HepG2 (cell line): ENCODE results near the gene LGI1. TPM values are rescaled to one million over a fixed set of nuclear protein-coding genes. Genes with fewer than 3 reads are reported as not detected.

ENCODE experiments used
- ATAC-seq: fragments of 200-7000 bp; cut with Tn5 transposase; 3 replicates; pipeline ENCODE4 v1.9.1; 2020; ENCODE audit warnings: mild to moderate bottlenecking, moderate library complexity
- BruUV-seq: library from RNA; stranded (reverse); fragments of 400-500 nt; replicated peaks from 2 replicates; lab custom pipeline; 2021; lab: Mats Ljungman, UMichigan
- CTCF ChIA-PET: fragments of 300-600 bp; formaldehyde crosslinking; extraction: SDS; loops from one replicate; lab custom pipeline; 2021; ENCODE audit warnings: low total read pairs, inconsistent platforms, low intra/inter-chr PET ratio; lab: Yijun Ruan, JAX
- POLR2A ChIA-PET: fragments of 350-600 bp; sonication (Branson Sonifier 250); formaldehyde crosslinking; loops from one replicate; lab custom pipeline; 2020; ENCODE audit warnings: antibody characterized with exemption, inconsistent platforms; lab: Yijun Ruan, JAX
- DNase-seq: peaks from one replicate; pipeline ENCODE4 v3.0.0-alpha.2; 2015; ENCODE audit warnings: low spot score
- FAIRE-seq: peaks from 3 replicates; lab custom pipeline; 2011; peaks lifted over from hg19 to GRCh38; lab: Jason Lieb, UNC
- H2AFZ ChIP-seq: one replicate; pipeline ENCODE4 v1.6.1; 2011; ENCODE audit warnings: low read length, inconsistent platforms
- H3K27ac ChIP-seq: fragments of 300-600 bp; 3 replicates; pipeline ENCODE4 v1.8.0; 2011; ENCODE audit warnings: mixed run types, mild to moderate bottlenecking, mixed read lengths, low read length, inconsistent platforms; ENCODE audit not compliant: insufficient read depth; ENCODE audit errors: extremely low read length
- H3K27me3 ChIP-seq, 2 experiments: fragments of 200-600 bp in 1 of 2; 2 replicates in 1 of 2; 3 replicates in 1 of 2; pipeline versions ENCODE4 v1.6.0 to v1.8.0; 2011; ENCODE audit warnings: low read length in 2 of 2, mild to moderate bottlenecking in 2 of 2, moderate library complexity in 2 of 2, inconsistent platforms in 1 of 2; ENCODE audit not compliant: insufficient read depth in 2 of 2, control insufficient read depth in 1 of 2
- H3K36me3 ChIP-seq, 2 experiments: fragments of 200-600 bp in 1 of 2; replicated peaks in 1 of 2; 2 replicates in 1 of 2; 3 replicates in 1 of 2; pipeline versions ENCODE4 v1.5.1 to v1.8.0; 2011; ENCODE audit warnings: low read length in 2 of 2, inconsistent platforms in 1 of 2; ENCODE audit not compliant: insufficient read depth in 2 of 2, control insufficient read depth in 1 of 2
- H3K4me1 ChIP-seq: 2 replicates; pipeline ENCODE4 v1.5.1; 2012; ENCODE audit warnings: low read length, inconsistent platforms; ENCODE audit not compliant: insufficient read depth
- H3K4me2 ChIP-seq: 2 replicates; pipeline ENCODE4 v1.6.0; 2011; ENCODE audit warnings: low read depth, low read length, inconsistent platforms
- H3K4me3 ChIP-seq, 3 experiments: fragments of 200-600 bp in 1 of 3; sonication (generic), shearing (Covaris generic) in 1 of 3; replicated peaks in 1 of 3; 2 replicates each; pipeline ENCODE4 v1.5.1; 2011 to 2016; ENCODE audit warnings: low read length in 3 of 3, inconsistent platforms in 2 of 3, low read depth in 2 of 3, mild to moderate bottlenecking in 2 of 3, control low read depth in 1 of 3, mixed read lengths in 1 of 3; ENCODE audit not compliant: insufficient read depth in 1 of 3
- H3K79me2 ChIP-seq: one replicate; pipeline ENCODE4 v1.6.1; 2011; ENCODE audit warnings: low read length, inconsistent platforms; ENCODE audit not compliant: insufficient read depth
- H3K9ac ChIP-seq: 2 replicates; pipeline ENCODE4 v1.6.0; 2011; ENCODE audit warnings: mild to moderate bottlenecking, low read depth, low read length, inconsistent platforms; ENCODE audit not compliant: insufficient read depth
- H3K9me3 ChIP-seq: 2 replicates; pipeline ENCODE4 v1.5.1; 2012; ENCODE audit warnings: mild to moderate bottlenecking, low read length
- H4K20me1 ChIP-seq: 2 replicates; pipeline ENCODE4 v1.6.0; 2011; ENCODE audit warnings: inconsistent platforms, mild to moderate bottlenecking, low read length, moderate library complexity; ENCODE audit not compliant: insufficient read depth
- ATF3 ChIP-seq: sonication (generic); formaldehyde crosslinking; IDR thresholded peaks from 2 replicates; pipeline ENCODE4 v1.4.0; 2020; ENCODE audit warnings: missing genetic modification reagents
- HNRNPUL1 ChIP-seq: fragments of 200-400 bp; formaldehyde crosslinking; IDR thresholded peaks from 2 replicates; pipeline ENCODE4 v1.6.1; 2017; ENCODE audit warnings: low read depth, mild to moderate bottlenecking, low read length, moderate library complexity
- POLR2AphosphoS5 ChIP-seq: IDR thresholded peaks from 2 replicates; pipeline ENCODE4 v1.6.1; 2012; ENCODE audit warnings: low read depth, low read length
- ZNF597 ChIP-seq: sonication (generic); formaldehyde crosslinking; IDR thresholded peaks from 2 replicates; pipeline ENCODE4 v1.5.0; 2020; ENCODE audit warnings: missing genetic modification reagents
- ZNF607 ChIP-seq: sonication (generic); formaldehyde crosslinking; IDR thresholded peaks from 2 replicates; pipeline ENCODE4 v1.5.1; 2020; ENCODE audit warnings: missing genetic modification reagents, mild to moderate bottlenecking, borderline replicate concordance
- ZSCAN31 ChIP-seq: sonication (generic); formaldehyde crosslinking; IDR thresholded peaks from 2 replicates; pipeline ENCODE4 v1.5.0; 2020; ENCODE audit warnings: low read depth, mild to moderate bottlenecking, missing genetic modification reagents
- WGBS: methylation state at CpG from one replicate; pipeline ENCODE4 v1.1.6; 2017; ENCODE audit warnings: low lambda C conversion rate; 5-methylcytosine and 5-hydroxymethylcytosine counted together
- in situ Hi-C: cut with HindIII; loops from 2 replicates; pipeline ENCODE4 v1.10.0; 2017; ENCODE audit warnings: low pct_unique_long_range_greater_than_20kb; ENCODE audit not compliant: extremely low pct_ligation_motif_present
- intact Hi-C: fragments of 100-400 bp; cut with micrococcal nuclease; formaldehyde crosslinking; loops from one replicate; pipeline ENCODE4 v1.10.0; 2022; ENCODE audit not compliant: unreplicated experiment
- polyA plus RNA-seq, 8 experiments: library from polyadenylated mRNA; depleted of rRNA in 3 of 8; stranded (reverse) in 7 of 8; unstranded in 1 of 8; fragments of >200 nt; fragmentation: Illumina TruSeq in 4 of 8; extraction: Trizol in 4 of 8; gene quantifications; 2 replicates each; pipeline versions ENCODE4 v1.2.1 to v1.2.3, GENCODE V29; 2011 to 2016; ENCODE audit warnings: low read depth in 4 of 8, missing spikeins in 1 of 8, mixed read lengths in 1 of 8; ENCODE audit not compliant: insufficient read depth in 1 of 8
- total RNA-seq, 5 experiments: library from RNA; depleted of rRNA; stranded (reverse); fragments of >200 nt; fragmentation: Illumina TruSeq; extraction: Trizol; gene quantifications; 2 replicates each; pipeline ENCODE4 v1.2.3, GENCODE V29; 2016; ENCODE audit warnings: low read depth in 1 of 5
- TF ChIP-seq, protein P1 (sequence below): sonication (generic); formaldehyde crosslinking; IDR thresholded peaks from 2 replicates; pipeline ENCODE4 v1.4.0; 2020; ENCODE audit warnings: missing genetic modification reagents
- TF ChIP-seq, protein P2 (sequence below): fragments of 450-650 bp; IDR thresholded peaks from 2 replicates; pipeline ENCODE4 v1.6.1; 2016

Gene LGI1
- total and polyA plus RNA-seq, 2 of the 13 experiments (the other 11 are each of a cell fraction or from before 2014, with no cell fraction given): not detected

DNA sequence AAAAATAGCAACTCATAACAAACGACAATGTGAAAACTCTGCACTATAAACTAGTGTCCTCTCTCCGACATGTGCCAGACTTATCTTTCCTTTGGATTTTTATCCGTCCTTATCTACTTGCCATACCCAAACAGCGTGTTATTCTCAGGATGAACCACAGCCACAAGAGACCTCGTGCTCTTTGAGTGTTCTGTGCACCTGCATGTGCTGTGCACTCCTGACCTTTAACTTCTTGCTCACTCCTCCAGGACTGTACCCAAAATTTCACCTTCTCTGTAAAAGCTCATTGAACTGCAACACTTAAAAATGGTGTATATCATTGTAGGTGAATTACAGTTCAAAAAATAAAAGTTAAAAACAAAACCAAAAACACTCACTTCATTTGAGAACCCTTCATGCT lies 78.0 kb downstream of the LGI1 start:
- Histone ChIP-seq H3K4me3 (no peak overlapping the region), H3K27ac (no peak overlapping the region), H3K4me1 (no peaks in the 10 kb centered on the region), H3K79me2 (no peaks in the 10 kb centered on the region), H4K20me1 (no peaks in the 10 kb centered on the region), H3K9me3 (peaks cover 7% of the 10 kb centered on the region; the same call in 1 of the 2 replicates), H3K4me2 (no peak overlapping the region), H3K9ac (no peak overlapping the region), H2AFZ (no peak overlapping the region), H3K27me3 (no peaks in the 10 kb centered on the region), H3K36me3 (no peaks in the 10 kb centered on the region)
- ATAC-seq (no peak), DNase-seq (no peak), FAIRE-seq (no peak)
- no TSS peak for BruUV-seq
- in situ Hi-C loops (no loop called here), intact Hi-C loops (no loop called here)
- TF ChIP-seq, protein P1, sequence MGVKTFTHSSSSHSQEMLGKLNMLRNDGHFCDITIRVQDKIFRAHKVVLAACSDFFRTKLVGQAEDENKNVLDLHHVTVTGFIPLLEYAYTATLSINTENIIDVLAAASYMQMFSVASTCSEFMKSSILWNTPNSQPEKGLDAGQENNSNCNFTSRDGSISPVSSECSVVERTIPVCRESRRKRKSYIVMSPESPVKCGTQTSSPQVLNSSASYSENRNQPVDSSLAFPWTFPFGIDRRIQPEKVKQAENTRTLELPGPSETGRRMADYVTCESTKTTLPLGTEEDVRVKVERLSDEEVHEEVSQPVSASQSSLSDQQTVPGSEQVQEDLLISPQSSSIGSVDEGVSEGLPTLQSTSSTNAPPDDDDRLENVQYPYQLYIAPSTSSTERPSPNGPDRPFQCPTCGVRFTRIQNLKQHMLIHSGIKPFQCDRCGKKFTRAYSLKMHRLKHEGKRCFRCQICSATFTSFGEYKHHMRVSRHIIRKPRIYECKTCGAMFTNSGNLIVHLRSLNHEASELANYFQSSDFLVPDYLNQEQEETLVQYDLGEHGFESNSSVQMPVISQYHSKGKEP: no peak
- TF ChIP-seq ATF3 (CRISPR knock-in tag) (no peak), HNRNPUL1 (no peak), ZSCAN31 (CRISPR knock-in tag) (no peak), ZNF607 (CRISPR knock-in tag) (no peak), ZNF597 (CRISPR knock-in tag) (no peak), POLR2AphosphoS5 (no peak)
- TF ChIP-seq, protein P2, sequence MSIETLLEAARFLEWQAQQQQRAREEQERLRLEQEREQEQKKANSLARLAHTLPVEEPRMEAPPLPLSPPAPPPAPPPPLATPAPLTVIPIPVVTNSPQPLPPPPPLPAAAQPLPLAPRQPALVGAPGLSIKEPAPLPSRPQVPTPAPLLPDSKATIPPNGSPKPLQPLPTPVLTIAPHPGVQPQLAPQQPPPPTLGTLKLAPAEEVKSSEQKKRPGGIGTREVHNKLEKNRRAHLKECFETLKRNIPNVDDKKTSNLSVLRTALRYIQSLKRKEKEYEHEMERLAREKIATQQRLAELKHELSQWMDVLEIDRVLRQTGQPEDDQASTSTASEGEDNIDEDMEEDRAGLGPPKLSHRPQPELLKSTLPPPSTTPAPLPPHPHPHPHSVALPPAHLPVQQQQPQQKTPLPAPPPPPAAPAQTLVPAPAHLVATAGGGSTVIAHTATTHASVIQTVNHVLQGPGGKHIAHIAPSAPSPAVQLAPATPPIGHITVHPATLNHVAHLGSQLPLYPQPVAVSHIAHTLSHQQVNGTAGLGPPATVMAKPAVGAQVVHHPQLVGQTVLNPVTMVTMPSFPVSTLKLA: peak; percentile 51
- CTCF ChIA-PET: no interaction called here
- WGBS: 20% methylated on average over 5 of the region's 5 CpGs
- POLR2A ChIA-PET: no interaction called here
